Right atrium auricular region (tissue), 2 donors: Measurements from ENCODE around the gene CSF2RB. TPM values are rescaled to one million over a fixed set of nuclear protein-coding genes. Genes with fewer than 3 reads are reported as not detected.
A peak's percentile ranks its signal among the peaks of the same experiment; 100 is the strongest.

Experiments
- DNase-seq: peaks from one replicate; pipeline ENCODE4 v3.0.0-alpha.2; 2019; ENCODE audit warnings: low spot score
- H3K27ac ChIP-seq, 2 donors: fragments of 200-600 bp; sonication (generic); 1 replicate in 1 of 2; 2 replicates in 1 of 2; pipeline ENCODE4 v1.5.1; 2016 to 2019
- H3K27me3 ChIP-seq, 2 donors: fragments of 200-600 bp; sonication (generic); one replicate each; pipeline versions ENCODE4 v1.5.1 to v1.6.0; 2017 to 2019
- H3K36me3 ChIP-seq: fragments of 200-600 bp; sonication (generic); one replicate; pipeline ENCODE4 v1.5.1; 2016
- H3K4me1 ChIP-seq, 2 donors: fragments of 200-600 bp; sonication (generic); one replicate each; pipeline versions ENCODE4 v1.5.1 to v1.6.0; 2017 to 2019
- H3K4me3 ChIP-seq, 2 donors: fragments of 200-600 bp; sonication (generic); 1 replicate in 1 of 2; 2 replicates in 1 of 2; pipeline ENCODE4 v1.5.1; 2017 to 2019; ENCODE audit warnings: mild to moderate bottlenecking in 1 of 2, moderate library complexity in 1 of 2
- H3K9me3 ChIP-seq, 2 donors: fragments of 200-600 bp; sonication (generic); one replicate each; pipeline ENCODE4 v1.5.1; 2019
- total RNA-seq, 2 donors: library from RNA; depleted of rRNA; stranded (reverse); fragments of >200 nt; gene quantifications; one replicate each; pipeline ENCODE4 v1.1.0, GENCODE V29; 2016
- TF ChIP-seq, protein P1 (sequence below), 2 donors: fragments of 200-600 bp; sonication (generic); IDR thresholded peaks; one replicate each; pipeline ENCODE4 v1.5.1; 2019; ENCODE audit warnings: antibody characterized with exemption in 2 of 2

The CSF2RB gene
- total RNA-seq: 1 to 10 TPM; 1.8 to 4.2 TPM

DNA sequence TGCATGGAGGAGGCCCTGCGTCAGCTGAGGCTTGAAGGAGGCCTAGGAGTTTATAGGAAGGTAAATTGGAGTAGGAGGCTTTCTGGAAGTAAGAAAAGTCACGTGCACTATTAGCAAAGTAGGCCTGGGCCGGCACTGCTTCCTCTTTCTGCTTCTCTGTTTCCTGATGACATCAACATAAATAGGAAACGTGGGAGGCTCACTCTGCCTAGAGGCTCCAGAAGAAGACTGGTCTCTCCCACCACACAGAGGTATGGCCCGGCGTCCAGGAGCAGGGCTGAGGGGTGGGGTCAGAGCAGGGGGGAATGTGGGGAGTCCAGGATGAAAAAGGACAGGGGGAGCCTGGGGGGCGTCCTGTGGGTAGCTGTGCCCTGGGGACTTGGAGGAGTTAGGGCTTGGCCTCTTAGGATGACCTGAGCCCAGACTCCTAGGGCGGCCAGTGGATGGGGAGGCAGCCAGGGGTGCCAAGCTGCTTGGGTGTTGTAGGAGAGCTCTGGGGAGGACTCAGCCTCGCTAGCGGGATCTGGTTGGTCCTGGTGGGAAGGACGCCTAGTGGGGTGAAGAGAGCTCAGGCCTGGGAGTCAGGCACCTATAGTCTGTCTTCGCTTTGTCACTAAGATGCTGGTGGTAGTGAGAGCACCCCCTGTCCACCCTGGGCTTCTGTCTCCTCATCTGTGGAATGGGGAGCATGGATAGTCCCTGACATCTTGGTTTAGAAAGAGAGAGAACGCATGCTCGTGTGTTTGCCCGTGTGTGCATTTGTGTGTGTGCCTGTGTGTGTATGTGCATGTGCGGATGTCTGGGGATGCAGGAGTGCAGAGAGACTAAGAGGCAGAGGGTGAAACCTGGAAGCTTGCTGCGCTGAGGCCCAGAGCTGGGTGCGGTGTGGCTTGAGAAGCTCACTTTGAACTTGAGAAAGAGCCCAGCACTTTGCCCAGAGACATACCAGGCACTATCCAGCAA lies at the start of gene CSF2RB:
CSF2RB (plus strand) TSS at position 202 of the 963 bp plus-strand sequence. CDS start 8,580 bp downstream, outside the sequence.
- Histone ChIP-seq H3K4me1 (no peaks in the 10 kb centered on the region), H3K36me3 (no peaks in the 10 kb centered on the region), H3K27ac (peak within 1 kb of the TSS in 1 of 2 donors; percentile 46), H3K9me3 (peaks cover 0 to 1% of the 10 kb centered on the region in 2 donors), H3K27me3 (no peaks in the 10 kb centered on the region), H3K4me3 (peak within 1 kb of the TSS in 1 of 2 donors; percentile 33)
- TF ChIP-seq, protein P1, sequence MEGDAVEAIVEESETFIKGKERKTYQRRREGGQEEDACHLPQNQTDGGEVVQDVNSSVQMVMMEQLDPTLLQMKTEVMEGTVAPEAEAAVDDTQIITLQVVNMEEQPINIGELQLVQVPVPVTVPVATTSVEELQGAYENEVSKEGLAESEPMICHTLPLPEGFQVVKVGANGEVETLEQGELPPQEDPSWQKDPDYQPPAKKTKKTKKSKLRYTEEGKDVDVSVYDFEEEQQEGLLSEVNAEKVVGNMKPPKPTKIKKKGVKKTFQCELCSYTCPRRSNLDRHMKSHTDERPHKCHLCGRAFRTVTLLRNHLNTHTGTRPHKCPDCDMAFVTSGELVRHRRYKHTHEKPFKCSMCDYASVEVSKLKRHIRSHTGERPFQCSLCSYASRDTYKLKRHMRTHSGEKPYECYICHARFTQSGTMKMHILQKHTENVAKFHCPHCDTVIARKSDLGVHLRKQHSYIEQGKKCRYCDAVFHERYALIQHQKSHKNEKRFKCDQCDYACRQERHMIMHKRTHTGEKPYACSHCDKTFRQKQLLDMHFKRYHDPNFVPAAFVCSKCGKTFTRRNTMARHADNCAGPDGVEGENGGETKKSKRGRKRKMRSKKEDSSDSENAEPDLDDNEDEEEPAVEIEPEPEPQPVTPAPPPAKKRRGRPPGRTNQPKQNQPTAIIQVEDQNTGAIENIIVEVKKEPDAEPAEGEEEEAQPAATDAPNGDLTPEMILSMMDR (IDR thresholded peaks at IDR 0.05): no peak
- DNase-seq: peak; percentile 74

DNA sequence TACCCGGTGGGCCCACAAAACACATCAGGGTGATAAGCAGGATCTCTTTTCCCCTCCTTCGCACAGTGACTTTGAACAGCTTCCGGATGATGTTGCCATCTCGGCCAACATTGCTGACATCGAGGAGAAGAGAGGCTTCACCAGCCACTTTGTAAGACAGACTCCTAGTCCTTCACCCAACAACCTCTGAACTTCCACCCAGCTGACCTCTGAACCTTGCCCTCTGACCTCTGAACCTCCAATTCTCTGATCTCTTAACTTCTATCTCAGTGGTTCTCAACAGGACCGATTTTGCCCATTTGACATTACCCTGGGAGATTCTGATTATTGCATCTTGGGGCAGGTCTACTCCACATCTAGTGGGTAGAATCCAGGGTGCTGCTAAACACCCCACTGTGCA lies 49.4 kb upstream of the CSF2RB start:
- Histone ChIP-seq H3K27ac (no peak overlapping the region), H3K4me3 (no peak overlapping the region), H3K9me3 (no peaks in the 10 kb centered on the region), H3K4me1 (no peaks in the 10 kb centered on the region), H3K36me3 (no peaks in the 10 kb centered on the region), H3K27me3 (no peaks in the 10 kb centered on the region)
- TF ChIP-seq, protein P1 (IDR thresholded peaks at IDR 0.05): no peak
- DNase-seq: no peak

DNA sequence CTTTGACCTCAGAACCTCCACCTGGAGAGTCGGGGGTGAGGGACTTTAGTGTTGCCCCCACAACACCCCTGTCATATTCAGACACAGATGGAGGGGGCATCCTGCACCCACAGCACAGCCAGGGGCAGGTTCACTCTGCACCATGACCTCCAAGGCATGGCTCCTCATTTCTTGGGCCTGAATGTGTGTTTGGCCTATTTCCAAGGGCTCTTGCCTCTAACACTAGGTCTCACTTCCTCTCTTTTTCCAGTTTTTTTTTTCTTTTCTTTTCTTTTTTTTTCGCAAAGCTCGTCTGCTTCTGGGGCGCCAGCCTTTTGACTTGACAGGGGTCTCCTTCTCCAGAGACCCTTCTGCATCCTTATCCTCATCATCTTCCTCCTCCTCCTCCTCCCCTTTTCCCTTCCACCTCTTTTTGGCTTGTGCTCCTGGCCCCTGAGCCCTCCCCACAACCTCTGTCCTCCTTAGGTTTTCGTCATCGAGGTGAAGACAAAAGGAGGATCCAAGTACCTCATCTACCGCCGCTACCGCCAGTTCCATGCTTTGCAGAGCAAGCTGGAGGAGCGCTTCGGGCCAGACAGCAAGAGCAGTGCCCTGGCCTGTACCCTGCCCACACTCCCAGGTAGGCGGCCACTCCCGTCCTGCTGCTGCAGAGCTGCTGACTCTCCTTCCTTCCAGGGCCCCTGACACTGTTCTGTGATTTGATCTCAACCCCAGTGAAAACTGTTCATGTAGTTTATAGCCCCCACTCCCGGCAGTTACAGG lies 48.8 kb upstream of the CSF2RB start:
- no peaks in the 10 kb centered on the region for H3K36me3 ChIP-seq
- no peak for DNase-seq
- no peaks in the 10 kb centered on the region for H3K27me3 ChIP-seq
- H3K27ac ChIP-seq: no peak overlapping the region
- no peaks in the 10 kb centered on the region for H3K4me1 ChIP-seq
- TF ChIP-seq, protein P1 (IDR thresholded peaks at IDR 0.05): no peak
- H3K4me3 ChIP-seq: no peak overlapping the region
- H3K9me3 ChIP-seq: no peaks in the 10 kb centered on the region

- no peak for DNase-seq
- no peaks in the 10 kb centered on the region for H3K4me1 ChIP-seq
- no peak overlapping the region for H3K27ac ChIP-seq
- H3K27me3 ChIP-seq: no peaks in the 10 kb centered on the region
- H3K9me3 ChIP-seq: no peaks in the 10 kb centered on the region
- TF ChIP-seq, protein P1 (IDR thresholded peaks at IDR 0.05): no peak
- no peak overlapping the region for H3K4me3 ChIP-seq
- H3K36me3 ChIP-seq: no peaks in the 10 kb centered on the region
These were observed 48.1 kb upstream of the CSF2RB start for GRCh38 chr22:36865346-36865745.

DNA sequence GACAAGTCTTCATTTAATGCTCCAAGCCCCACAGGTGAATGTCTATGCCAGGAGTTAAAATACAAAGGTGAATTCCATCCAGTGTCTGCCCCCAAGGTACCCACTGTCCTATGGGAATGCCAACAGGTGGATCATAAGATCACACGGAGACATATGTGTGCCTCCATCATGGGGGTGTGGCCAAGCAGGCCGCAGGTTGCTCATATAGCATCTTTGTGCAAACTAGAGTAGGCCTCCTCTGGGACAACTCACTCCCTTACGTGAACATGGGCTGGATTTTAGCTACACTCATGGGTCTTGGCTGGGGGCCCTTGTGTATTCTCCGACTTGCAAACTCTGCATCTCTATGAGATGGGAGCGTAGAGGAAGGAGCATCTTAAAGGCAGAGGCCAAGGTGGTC lies 45.7 kb upstream of the CSF2RB start:
- H3K36me3 ChIP-seq: no peaks in the 10 kb centered on the region
- no peak overlapping the region for H3K27ac ChIP-seq
- H3K9me3 ChIP-seq: no peaks in the 10 kb centered on the region
- no peak overlapping the region for H3K4me3 ChIP-seq
- TF ChIP-seq, protein P1 (IDR thresholded peaks at IDR 0.05): no peak
- H3K4me1 ChIP-seq: no peaks in the 10 kb centered on the region
- no peak for DNase-seq
- H3K27me3 ChIP-seq: no peaks in the 10 kb centered on the region
